GM21528 (cell line): Measurements from ENCODE around the gene PGAP1.

ENCODE experiments used
- ATAC-seq: cut with Tn5 transposase; IDR thresholded peaks from one replicate; pipeline ENCODE4 v1.9.1; 2021; ENCODE audit warnings: mild to moderate bottlenecking, moderate library complexity; ENCODE audit not compliant: unreplicated experiment, low FRiP score

PGAP1 gene

DNA sequence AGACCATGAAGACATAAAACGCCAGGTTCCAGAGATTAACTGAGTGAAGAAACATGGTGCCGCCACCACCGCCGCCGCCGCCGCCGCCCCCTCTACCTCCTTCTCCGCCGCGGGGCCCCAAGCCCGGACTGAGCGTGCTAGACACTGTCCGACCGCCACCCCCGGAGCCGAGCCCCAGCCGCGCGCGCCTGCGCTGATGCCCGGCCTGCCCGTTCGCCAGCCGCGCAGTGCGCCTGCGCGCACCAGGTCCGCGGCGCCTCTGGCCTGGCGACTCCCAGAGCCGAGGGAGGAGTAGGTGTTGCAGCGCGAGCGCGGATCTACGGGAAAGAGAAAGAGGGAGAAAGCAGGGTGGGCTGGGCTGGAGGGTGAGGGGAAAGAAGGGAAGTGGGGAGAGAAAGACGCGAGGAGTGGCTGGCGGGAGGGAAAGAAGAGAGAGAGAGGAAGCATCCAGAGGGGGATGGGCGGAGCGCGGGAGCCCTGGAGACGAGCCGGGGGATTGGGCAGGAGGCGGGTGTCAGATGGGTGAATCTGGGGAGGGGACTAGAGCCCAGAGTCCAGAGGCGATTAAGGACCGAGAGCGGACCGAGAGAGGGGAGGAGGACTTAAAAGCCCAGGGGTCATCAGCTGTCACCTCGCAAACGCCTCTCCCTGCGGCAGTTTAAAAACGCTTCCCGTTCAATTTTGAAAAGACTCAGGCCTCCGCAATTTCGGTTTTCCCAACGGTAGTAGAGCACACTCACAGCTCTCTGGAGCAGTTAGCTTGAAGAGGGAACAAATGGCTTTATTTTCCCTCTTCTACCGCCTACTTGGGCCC is at the start of gene PGAP1:
Gene PGAP1, minus strand, starts transcription at position 146 of the 814 bp plus-strand sequence. Its CDS starts 91 bp downstream, at position 55.
- peak; percentile 85 for ATAC-seq

GRCh38 chr2:196974970-196975369 is 48.5 kb upstream of the PGAP1 start:
- no peak for ATAC-seq

DNA sequence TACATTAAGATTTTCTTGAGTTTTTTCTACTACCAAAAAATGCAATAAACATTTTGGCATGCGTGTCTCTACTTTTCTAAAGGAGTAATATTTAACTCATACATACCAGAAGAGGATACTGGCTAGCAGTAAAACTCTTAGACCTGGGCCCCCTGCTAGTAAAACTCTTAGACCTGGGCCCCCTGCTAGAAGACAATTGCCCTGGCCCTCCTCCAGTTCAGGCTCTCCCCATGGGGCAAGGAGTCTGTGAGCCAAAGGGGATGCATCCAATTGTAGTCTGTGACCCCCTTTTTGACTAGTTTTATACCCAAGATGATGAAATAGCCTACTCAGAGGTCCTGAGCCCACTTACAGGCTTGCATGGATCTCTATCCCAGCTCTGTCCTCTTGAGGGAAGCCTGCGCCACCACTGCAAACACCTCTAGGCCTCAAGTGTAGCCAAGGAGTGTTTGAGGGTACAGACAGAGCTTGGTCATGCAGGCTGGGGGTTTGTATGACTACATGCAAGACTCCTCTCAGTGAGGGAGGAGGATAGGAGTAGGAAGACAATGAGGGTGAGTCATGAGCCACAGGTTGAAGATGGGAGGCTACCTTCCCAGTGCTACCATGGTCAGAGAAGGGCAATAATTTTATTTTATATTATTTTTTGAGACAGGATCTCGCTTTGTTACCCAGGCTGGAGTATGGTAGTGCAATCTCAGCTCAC is 45.2 kb upstream of the PGAP1 start:
- ATAC-seq = no peak

- ATAC-seq = no peak
Measured at GRCh38 chr2:196970099-196970498, 43.6 kb upstream of the PGAP1 start.

- no peak for ATAC-seq
Measured at GRCh38 chr2:196968516-196968915, 42.0 kb upstream of the PGAP1 start.

DNA sequence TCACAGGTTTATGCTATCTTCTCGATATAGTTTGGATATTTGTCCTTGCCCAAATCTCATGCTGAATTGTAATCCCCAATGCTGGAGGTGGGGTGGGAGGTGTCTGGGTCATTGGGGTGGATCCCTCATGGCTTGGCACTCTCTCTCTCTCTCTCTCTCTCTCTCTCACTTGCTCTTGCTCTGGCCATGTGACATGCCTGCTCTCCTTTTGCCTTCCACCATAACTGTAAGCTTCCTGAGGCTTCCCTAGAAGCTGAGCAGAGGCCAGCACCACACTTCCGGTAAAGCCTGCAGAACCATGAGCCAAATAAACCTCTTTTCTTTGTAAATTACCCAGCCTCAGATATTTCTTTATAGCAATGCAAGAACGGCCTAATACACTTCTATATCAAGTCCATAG is 41.3 kb upstream of the PGAP1 start:
- ATAC-seq = no peak

DNA sequence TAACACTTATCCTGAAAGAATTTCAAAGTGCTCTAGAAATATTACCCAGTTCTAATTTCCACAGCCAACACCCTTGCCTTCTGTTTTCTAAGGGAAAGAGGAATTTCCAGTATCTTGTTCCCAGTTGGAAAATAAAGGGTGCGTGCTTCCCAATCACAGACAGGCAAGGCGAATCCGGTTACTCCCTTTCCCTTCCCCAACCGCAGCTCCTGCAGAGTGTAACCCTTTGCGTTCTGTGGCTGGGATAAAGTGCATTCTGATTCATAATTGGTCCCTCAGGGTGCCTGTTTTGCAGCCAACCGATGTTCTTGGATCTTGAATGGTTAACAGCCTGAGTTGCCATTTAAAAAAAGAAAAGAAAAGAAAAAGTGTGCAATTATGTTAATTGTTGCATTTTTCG is 40.6 kb upstream of the PGAP1 start:
- ATAC-seq = no peak

DNA sequence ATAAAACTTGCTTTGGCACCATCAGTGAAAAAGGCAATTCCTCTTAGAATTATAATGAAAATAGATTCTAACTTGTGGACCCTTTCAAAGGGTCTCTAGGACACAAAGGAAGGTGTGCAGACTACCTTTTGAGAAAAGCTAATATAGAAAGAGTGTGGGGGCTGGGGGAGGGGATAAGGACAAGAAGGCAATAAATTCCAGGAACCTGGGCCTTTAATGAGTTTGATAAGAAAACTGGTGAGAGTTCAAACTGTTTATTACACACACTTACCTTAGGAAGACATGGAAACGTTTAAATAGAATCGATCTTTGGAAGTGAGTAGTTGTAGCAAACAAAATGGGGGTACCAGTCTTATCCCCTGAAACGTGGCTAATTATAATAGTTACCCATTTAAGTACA is 39.6 kb upstream of the PGAP1 start:
- ATAC-seq = no peak

- no peak for ATAC-seq
Measured at GRCh38 chr2:196965651-196966050, 39.1 kb upstream of the PGAP1 start.

GRCh38 chr2:196963961-196964360 is 37.5 kb upstream of the PGAP1 start:
- no peak for ATAC-seq

GRCh38 chr2:196963043-196963442 is 36.5 kb upstream of the PGAP1 start:
- no peak for ATAC-seq

DNA sequence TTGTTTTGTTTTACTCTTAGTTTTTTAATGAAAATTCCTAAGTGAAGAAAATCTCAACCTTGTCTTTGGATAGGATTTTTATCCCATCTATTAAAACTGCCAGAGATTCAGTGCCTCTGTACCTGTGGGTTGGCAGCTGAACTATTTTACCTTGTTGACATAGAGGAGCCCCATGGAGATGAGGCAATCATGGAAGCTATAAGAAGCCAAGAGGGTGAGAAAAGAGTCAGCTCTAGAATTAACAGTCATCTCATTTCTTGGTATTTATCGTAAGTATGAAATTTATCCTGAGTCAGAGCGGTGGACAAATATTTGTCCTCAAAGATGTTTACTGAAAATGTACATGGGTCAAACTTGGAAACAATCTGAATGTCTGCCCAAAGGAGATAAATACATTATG is 35.8 kb upstream of the PGAP1 start:
- no peak for ATAC-seq

DNA sequence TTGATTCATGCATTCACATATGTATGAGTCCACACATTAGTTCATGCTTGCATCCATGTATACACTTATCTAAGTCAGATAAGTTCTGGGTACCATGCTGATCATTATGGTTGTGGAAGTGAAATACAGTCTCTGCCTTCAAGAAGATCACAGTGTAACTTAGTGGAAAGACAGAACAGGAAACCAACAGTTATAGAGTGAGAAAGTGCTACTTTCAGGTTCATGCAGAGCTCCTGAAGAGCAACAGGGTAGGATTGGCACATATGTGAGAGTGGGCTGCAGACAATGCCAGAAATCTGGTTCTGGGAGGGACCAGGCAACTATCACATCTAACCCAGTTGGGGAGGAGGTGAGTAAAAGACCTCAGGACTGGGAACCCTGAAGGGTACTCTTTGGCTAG is 35.4 kb upstream of the PGAP1 start:
- ATAC-seq = peak; percentile 97

- ATAC-seq = no peak
Measured at GRCh38 chr2:196959734-196960338, 33.3 kb upstream of the PGAP1 start.

DNA sequence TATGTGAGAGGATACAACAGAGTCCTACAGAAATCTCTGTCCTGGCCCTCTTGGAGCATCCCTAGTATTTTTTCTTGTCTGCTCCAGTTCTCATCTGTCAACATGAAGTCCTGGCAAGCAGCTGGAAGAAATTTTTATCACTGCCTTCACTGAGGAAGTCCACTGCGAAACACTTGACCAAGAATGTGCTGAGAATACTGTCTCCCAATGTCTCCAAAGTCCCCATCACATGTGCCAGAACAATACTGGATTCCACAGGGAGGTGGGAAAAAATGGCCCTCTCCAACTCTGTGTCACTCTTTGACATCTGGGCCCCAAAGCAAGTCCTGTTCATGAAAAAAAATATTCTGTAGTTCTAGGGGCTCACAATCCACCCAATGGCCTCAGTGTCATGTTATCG is 32.8 kb upstream of the PGAP1 start:
- ATAC-seq = no peak

DNA sequence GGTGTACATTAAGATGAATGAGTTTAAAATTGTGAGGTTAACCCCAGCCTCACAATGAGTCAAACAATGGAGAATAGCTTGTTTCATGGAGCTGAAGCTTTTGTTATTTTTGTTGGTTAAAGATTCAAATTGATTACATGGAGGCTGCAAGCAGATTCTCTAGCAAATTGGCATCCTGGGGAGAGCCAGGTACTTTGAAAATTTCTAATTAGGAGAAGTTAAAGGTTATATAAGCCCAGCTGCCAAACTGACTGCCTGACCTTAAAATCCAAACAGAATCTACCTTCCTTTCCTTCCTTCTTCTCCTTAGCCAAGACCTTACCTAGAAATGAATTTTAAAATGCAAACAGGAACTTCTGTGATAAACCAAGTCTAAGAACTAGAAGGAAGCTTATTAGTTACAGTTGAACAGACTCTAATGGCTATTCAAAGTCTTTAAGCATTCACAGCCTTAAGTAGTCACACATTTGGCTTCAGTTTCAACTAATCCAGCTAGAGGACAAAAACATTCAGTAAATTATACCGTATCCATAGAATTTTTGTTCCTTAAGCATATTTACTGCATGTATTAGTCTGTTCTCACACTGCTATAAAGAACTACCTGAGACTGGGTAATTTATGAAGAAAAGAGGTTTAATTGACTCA is 31.5 kb upstream of the PGAP1 start:
- ATAC-seq = no peak

DNA sequence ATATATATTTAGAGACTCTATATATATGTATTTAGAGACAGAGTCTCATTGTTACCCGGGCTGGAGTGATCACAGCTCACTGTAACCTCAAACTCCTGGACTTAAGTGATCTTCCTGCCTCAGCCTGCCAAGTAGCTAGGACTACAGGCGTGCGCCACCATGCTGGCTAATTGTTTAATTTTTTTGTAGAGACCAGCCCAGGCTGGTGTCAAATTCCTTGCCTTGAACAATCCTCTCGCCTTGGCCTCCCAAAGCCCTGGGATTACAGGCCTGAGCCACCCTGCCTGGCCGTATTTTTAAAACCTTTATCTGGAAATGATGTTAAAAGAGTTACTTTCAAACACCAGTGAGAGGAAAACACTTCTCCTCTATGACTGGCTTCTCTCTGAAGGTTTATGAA is 30.9 kb upstream of the PGAP1 start:
- ATAC-seq = no peak

GRCh38 chr2:196956069-196956468 is 29.6 kb upstream of the PGAP1 start:
- no peak for ATAC-seq

DNA sequence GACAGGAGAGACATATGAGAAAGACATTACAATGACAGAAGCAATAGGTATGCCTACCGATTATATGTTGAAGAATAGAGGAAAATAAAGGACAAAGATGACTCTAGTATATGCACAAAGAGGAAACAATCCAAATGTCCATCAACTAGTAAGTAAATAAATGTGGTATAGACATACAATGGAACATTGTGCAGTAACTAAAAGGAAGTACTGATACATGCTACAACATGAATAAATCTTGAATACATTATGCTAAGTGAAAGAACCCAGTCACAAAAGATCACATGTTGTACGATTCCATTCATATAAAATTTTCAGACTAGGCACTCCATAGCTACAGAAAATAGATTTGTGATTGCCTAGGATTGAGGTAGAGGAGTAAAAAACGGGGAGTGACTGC is 28.5 kb upstream of the PGAP1 start:
- no peak for ATAC-seq

DNA sequence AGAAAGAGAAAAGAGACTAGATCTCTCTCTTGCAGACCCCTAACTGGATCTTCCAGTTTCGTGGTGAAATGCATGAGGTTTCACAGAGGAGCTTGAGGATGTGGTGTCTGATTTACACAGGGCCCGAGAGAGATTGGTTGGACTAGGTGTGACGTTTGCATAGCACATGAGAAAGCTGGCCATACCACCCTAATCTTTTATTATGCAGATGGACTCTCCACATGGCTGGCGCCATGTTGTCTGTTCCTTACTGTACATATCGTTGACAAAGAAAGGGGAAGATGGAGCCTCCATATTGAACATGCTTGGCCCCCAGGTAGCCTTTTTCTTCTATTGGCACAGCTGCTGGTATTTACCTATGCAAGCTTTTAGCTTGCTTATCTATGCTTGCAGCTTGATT is 27.5 kb upstream of the PGAP1 start:
- ATAC-seq = no peak

- ATAC-seq = no peak
Measured at GRCh38 chr2:196952936-196953335, 26.4 kb upstream of the PGAP1 start.
